Chondrocyte (in vitro differentiated cells): ENCODE results near the gene SGCD. TPM values are rescaled to one million over a fixed set of nuclear protein-coding genes. Genes with fewer than 3 reads are reported as not detected.

Experiments used
- DNase-seq: peaks from one replicate; pipeline ENCODE4 v3.0.0; 2021; ENCODE audit warnings: mixed read lengths, low spot score
- H3K27ac Mint-ChIP-seq: one replicate; pipeline ENCODE4 v1.8.0; 2021; ENCODE audit warnings: mild to moderate bottlenecking, moderate library complexity, mixed read lengths; ENCODE audit not compliant: unreplicated experiment
- H3K27me3 Mint-ChIP-seq: 2 replicates; pipeline ENCODE4 v1.8.0; 2021; ENCODE audit warnings: low read depth, mixed read lengths
- H3K36me3 Mint-ChIP-seq: 2 replicates; pipeline ENCODE4 v1.8.0; 2021; ENCODE audit warnings: low read depth, mixed read lengths
- H3K4me1 Mint-ChIP-seq: 2 replicates; pipeline ENCODE4 v1.8.0; 2021; ENCODE audit warnings: low read depth, mild to moderate bottlenecking, mixed read lengths
- H3K4me3 Mint-ChIP-seq: one replicate; pipeline ENCODE4 v1.8.0; 2021; ENCODE audit warnings: mild to moderate bottlenecking, moderate library complexity, mixed read lengths; ENCODE audit not compliant: unreplicated experiment
- H3K9me3 Mint-ChIP-seq: 2 replicates; pipeline ENCODE4 v1.8.0; 2021; ENCODE audit warnings: low read depth, mixed read lengths
- CTCF ChIP-seq: fragments of 200-600 bp; sonication (generic); IDR thresholded peaks from 2 replicates; pipeline ENCODE4 v1.5.0; 2021; ENCODE audit warnings: antibody characterized with exemption, mild to moderate bottlenecking, moderate library complexity
- total RNA-seq: library from RNA; stranded (reverse); gene quantifications from 3 replicates; pipeline ENCODE4 v1.2.1, GENCODE V29; 2021

SGCD gene
- total RNA-seq, 1 donor from 2014 or later = 8.4 TPM

GRCh38 chr5:156534906-156535485 is 208.0 kb downstream of the SGCD start:
- H3K36me3 Mint-ChIP-seq = peaks cover 2% of the 10 kb centered on the region
- no peak for DNase-seq

DNA sequence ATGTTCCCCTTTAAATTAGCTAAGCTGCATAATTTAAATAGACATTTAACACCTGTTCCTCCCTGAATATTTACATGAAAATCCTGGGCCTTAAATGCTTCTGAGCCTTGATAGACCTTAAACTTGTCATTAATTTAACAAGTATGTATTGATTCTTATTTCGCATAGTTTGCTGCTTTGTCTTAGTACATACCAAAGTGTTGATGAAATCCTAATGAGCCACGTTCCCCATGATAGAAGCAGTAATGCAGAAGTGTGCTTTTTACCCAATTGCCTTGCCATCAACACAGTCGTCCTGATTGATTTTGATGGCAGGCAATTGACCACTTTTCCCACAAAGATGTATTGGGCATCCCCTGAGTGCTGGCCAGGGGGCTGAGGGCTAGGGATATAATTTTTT is 213.5 kb downstream of the SGCD start:
- Mint-ChIP-seq H3K4me3 (no peak overlapping the region), H3K9me3 (no peaks in the 10 kb centered on the region), H3K36me3 (no peaks in the 10 kb centered on the region), H3K27me3 (peaks cover 2% of the 10 kb centered on the region), H3K27ac (no peak overlapping the region), H3K4me1 (peaks cover under 1% of the 10 kb centered on the region)
- no peak for DNase-seq
- TF ChIP-seq CTCF = no peak

More at GRCh38 chr5:156534906-156535485, 208.0 kb downstream of the SGCD start:
- H3K27ac Mint-ChIP-seq = no peak overlapping the region
- H3K4me1 Mint-ChIP-seq = peaks cover 13% of the 10 kb centered on the region
- TF ChIP-seq CTCF = no peak
- no peaks in the 10 kb centered on the region for H3K9me3 Mint-ChIP-seq
- no peak overlapping the region for H3K4me3 Mint-ChIP-seq
- no peaks in the 10 kb centered on the region for H3K27me3 Mint-ChIP-seq

DNA sequence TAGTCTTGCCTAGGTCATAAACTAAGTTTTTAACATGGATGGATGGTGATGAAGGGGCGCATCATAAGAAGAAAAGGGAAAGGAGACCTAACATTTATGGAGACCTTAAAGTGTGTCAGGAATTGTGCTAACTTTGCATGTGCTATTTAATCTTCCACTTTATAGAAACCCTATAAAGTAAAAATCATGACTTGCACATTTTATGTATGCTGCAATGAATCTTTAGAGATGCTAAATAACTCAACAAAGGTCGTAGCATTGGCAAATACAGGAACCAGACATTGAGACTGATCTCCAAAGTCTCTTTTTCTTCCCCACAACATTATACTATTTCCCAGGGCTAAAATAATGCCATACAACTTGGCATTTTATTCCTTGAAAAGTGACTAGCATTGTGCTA is 214.6 kb downstream of the SGCD start:
- TF ChIP-seq CTCF = no peak
- H3K4me1 Mint-ChIP-seq = no peaks in the 10 kb centered on the region
- no peaks in the 10 kb centered on the region for H3K9me3 Mint-ChIP-seq
- no peak overlapping the region for H3K27ac Mint-ChIP-seq
- DNase-seq = no peak
- H3K36me3 Mint-ChIP-seq = no peaks in the 10 kb centered on the region
- no peak overlapping the region for H3K4me3 Mint-ChIP-seq
- H3K27me3 Mint-ChIP-seq = peaks cover 2% of the 10 kb centered on the region

GRCh38 chr5:156543348-156544145 is 216.6 kb downstream of the SGCD start:
- H3K27me3 Mint-ChIP-seq = peaks cover 2% of the 10 kb centered on the region
- H3K27ac Mint-ChIP-seq = no peak overlapping the region
- H3K36me3 Mint-ChIP-seq = no peaks in the 10 kb centered on the region
- no peaks in the 10 kb centered on the region for H3K9me3 Mint-ChIP-seq
- H3K4me1 Mint-ChIP-seq = no peaks in the 10 kb centered on the region
- TF ChIP-seq CTCF = no peak
- no peak overlapping the region for H3K4me3 Mint-ChIP-seq
- no peak for DNase-seq

GRCh38 chr5:156552855-156553358 is 225.9 kb downstream of the SGCD start:
- no peak overlapping the region for H3K27ac Mint-ChIP-seq
- no peaks in the 10 kb centered on the region for H3K27me3 Mint-ChIP-seq
- H3K9me3 Mint-ChIP-seq = peaks cover 3% of the 10 kb centered on the region
- H3K36me3 Mint-ChIP-seq = peaks cover 2% of the 10 kb centered on the region
- no peak for TF ChIP-seq CTCF
- no peak overlapping the region for H3K4me3 Mint-ChIP-seq
- DNase-seq = no peak
- no peaks in the 10 kb centered on the region for H3K4me1 Mint-ChIP-seq
